Endothelial cell of umbilical vein (primary cell): ENCODE results near the gene FNBP1.

ENCODE experiments used
- EZH2 ChIP-seq: IDR thresholded peaks from 2 replicates; pipeline ENCODE4 v1.6.1; 2012; ENCODE audit warnings: borderline replicate concordance, low read depth, mild to moderate bottlenecking, moderate library complexity, low read length, inconsistent platforms; ENCODE audit not compliant: severe bottlenecking
- FOS ChIP-seq: IDR thresholded peaks from 2 replicates; pipeline ENCODE4 v1.6.1; 2011; ENCODE audit warnings: mild to moderate bottlenecking, low read length, moderate library complexity, borderline replicate concordance; ENCODE audit not compliant: insufficient read depth
- JUN ChIP-seq: IDR thresholded peaks from 2 replicates; pipeline ENCODE4 v1.6.1; 2011; ENCODE audit warnings: borderline replicate concordance, low read depth; ENCODE audit not compliant: insufficient read length, insufficient read depth
- POLR2A ChIP-seq: IDR thresholded peaks from 2 replicates; pipeline ENCODE4 v1.6.1; 2012; ENCODE audit warnings: low read depth, mild to moderate bottlenecking, control low read depth, low read length
- TF ChIP-seq, protein P1 (sequence below), 2 donors: IDR thresholded peaks; 1 replicate in 1 of 2; 2 replicates in 1 of 2; pipeline ENCODE4 v1.5.1; 2011; ENCODE audit warnings: low read length in 2 of 2, mild to moderate bottlenecking in 2 of 2, moderate library complexity in 2 of 2, control low read depth in 1 of 2, inconsistent platforms in 1 of 2, low read depth in 1 of 2; ENCODE audit not compliant: insufficient read depth in 1 of 2; ENCODE audit errors: extremely low read depth in 1 of 2
- TF ChIP-seq, protein P2 (sequence below): IDR thresholded peaks from 2 replicates; pipeline ENCODE4 v1.6.1; 2011; ENCODE audit not compliant: insufficient read depth, insufficient read length

DNA sequence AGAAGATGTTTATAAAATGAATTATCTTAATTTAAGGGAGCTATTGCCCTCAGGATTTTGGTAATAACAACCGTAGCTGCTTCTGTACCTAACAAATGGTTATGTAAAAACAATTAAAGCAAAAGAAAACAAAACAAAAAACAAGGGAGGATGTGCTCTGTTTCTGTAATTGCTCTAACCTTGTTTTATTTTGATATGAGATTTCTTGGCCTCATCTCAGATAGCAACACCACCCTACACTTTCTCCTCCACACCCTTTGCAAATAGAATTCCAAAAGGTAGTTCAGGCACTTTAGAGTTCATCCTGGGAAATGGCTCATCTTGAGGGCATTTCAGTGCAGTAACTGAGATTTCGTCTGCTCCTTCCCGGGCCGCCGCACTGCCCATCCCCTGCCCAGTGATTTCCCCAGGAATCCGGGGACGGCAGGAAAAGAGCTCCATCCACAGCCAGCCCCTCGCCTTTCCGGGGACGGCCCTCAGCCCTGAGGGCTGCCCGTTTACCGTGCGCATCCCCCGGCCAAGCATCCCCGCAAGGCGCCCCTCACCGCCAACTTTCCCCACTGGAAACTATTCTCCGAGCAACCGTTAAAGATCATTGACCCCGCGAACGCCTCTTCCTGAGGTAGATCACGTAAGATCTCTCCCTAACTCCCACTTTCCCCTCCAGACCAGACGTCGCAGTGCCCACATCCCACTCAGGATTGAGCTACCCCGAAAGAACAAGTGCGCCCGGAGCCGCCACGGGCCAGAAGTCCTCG is 1.2 kb downstream of the FNBP1 start:
- TF ChIP-seq, protein P1, sequence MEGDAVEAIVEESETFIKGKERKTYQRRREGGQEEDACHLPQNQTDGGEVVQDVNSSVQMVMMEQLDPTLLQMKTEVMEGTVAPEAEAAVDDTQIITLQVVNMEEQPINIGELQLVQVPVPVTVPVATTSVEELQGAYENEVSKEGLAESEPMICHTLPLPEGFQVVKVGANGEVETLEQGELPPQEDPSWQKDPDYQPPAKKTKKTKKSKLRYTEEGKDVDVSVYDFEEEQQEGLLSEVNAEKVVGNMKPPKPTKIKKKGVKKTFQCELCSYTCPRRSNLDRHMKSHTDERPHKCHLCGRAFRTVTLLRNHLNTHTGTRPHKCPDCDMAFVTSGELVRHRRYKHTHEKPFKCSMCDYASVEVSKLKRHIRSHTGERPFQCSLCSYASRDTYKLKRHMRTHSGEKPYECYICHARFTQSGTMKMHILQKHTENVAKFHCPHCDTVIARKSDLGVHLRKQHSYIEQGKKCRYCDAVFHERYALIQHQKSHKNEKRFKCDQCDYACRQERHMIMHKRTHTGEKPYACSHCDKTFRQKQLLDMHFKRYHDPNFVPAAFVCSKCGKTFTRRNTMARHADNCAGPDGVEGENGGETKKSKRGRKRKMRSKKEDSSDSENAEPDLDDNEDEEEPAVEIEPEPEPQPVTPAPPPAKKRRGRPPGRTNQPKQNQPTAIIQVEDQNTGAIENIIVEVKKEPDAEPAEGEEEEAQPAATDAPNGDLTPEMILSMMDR (IDR thresholded peaks at IDR 0.05; ENCODE audit: extremely low read depth in 1 of 2, insufficient read depth in 1 of 2, low read depth in 1 of 2, low read length in 2 of 2), result no peak
- TF ChIP-seq EZH2, result no peak
- no peak for TF ChIP-seq FOS
- TF ChIP-seq, protein P2, sequence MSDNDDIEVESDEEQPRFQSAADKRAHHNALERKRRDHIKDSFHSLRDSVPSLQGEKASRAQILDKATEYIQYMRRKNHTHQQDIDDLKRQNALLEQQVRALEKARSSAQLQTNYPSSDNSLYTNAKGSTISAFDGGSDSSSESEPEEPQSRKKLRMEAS, result no peak
- no peak for TF ChIP-seq POLR2A
- no peak for TF ChIP-seq JUN
